A673 (cell line): ENCODE measurements around the gene TANC1. TPM values are rescaled to one million over a fixed set of nuclear protein-coding genes. Genes with fewer than 3 reads are reported as not detected.
"Not testable (repeated sequence)": the region's sequence is repeated elsewhere in the genome, so short reads cannot be mapped to it uniquely, and the experiment has no call there.

ENCODE experiments used
- BruUV-seq: library from RNA; stranded (reverse); fragments of 400-500 nt; replicated peaks from 2 replicates; lab custom pipeline; 2021; lab: Mats Ljungman, UMichigan
- CTCF ChIA-PET: fragments of 300-600 bp; sonication (Branson Sonifier 250); formaldehyde crosslinking; loops from one replicate; lab custom pipeline; 2022; ENCODE audit warnings: antibody characterized with exemption; lab: Charles Lee
- POLR2A ChIA-PET: fragments of 300-600 bp; sonication (Branson Sonifier 250); formaldehyde crosslinking; loops from one replicate; lab custom pipeline; 2022; ENCODE audit warnings: antibody characterized with exemption; ENCODE audit not compliant: low non-redundant PET; lab: Charles Lee
- DNase-seq: peaks from one replicate; pipeline ENCODE4 v3.0.0-alpha.2; 2015; ENCODE audit warnings: low spot score
- H3K27ac ChIP-seq: fragments of 200-600 bp; sonication (generic); 2 replicates; pipeline ENCODE4 v1.5.1; 2016; ENCODE audit warnings: mixed run types, low read depth, mild to moderate bottlenecking, mixed read lengths, antibody characterized with exemption, low read length; ENCODE audit not compliant: poor library complexity, severe bottlenecking
- H3K27me3 ChIP-seq: fragments of 200-600 bp; sonication (generic); replicated peaks from 2 replicates; pipeline ENCODE4 v1.6.1; 2017; ENCODE audit warnings: mixed run types, low read depth, mild to moderate bottlenecking, mixed read lengths, antibody characterized with exemption, low read length; ENCODE audit not compliant: insufficient read depth, poor library complexity
- H3K36me3 ChIP-seq: fragments of 200-600 bp; sonication (generic); 2 replicates; pipeline ENCODE4 v1.6.1; 2016; ENCODE audit warnings: mixed run types, mild to moderate bottlenecking, mixed read lengths, antibody characterized with exemption, low read length; ENCODE audit not compliant: insufficient read depth, poor library complexity, severe bottlenecking
- H3K4me1 ChIP-seq: fragments of 200-600 bp; sonication (generic); 2 replicates; pipeline ENCODE4 v1.6.1; 2017; ENCODE audit warnings: mixed run types, mild to moderate bottlenecking, mixed read lengths, antibody characterized with exemption, low read length; ENCODE audit not compliant: insufficient read depth, poor library complexity, severe bottlenecking
- H3K4me3 ChIP-seq: fragments of 200-600 bp; sonication (generic); 2 replicates; pipeline ENCODE4 v1.5.1; 2016; ENCODE audit warnings: low read depth, mixed run types, mild to moderate bottlenecking, mixed read lengths, low read length; ENCODE audit not compliant: poor library complexity, severe bottlenecking
- H3K9me3 ChIP-seq: fragments of 200-600 bp; sonication (generic); 2 replicates; pipeline ENCODE4 v1.6.1; 2016; ENCODE audit warnings: mixed run types, low read depth, mild to moderate bottlenecking, mixed read lengths, antibody characterized with exemption, low read length; ENCODE audit not compliant: poor library complexity, severe bottlenecking
- CTCF ChIP-seq: fragments of 300-800, 200-600 bp; sonication (generic); conservative IDR thresholded peaks from 2 replicates; pipeline ENCODE4 v1.5.1; 2017; ENCODE audit warnings: low read depth, mild to moderate bottlenecking, antibody characterized with exemption, low read length, moderate library complexity, mixed read lengths
- EZH2 ChIP-seq: fragments of 200-600 bp; sonication (generic); IDR thresholded peaks from 2 replicates; pipeline ENCODE4 v1.6.1; 2017; ENCODE audit warnings: borderline replicate concordance, low read depth, mild to moderate bottlenecking, mixed read lengths, antibody characterized with exemption, low read length; ENCODE audit not compliant: poor library complexity, severe bottlenecking
- intact Hi-C: fragments of 100-400 bp; cut with micrococcal nuclease; formaldehyde crosslinking; loops from one replicate; pipeline ENCODE4 v1.10.0; 2022; ENCODE audit not compliant: unreplicated experiment
- total RNA-seq: library from RNA; stranded (reverse); gene quantifications from 2 replicates; pipeline ENCODE4 v1.2.3, GENCODE V29; 2021

Gene TANC1
- total RNA-seq, 1 experiment from 2014 or later, result 9.0 TPM

GRCh38 chr2:159138642-159139182 lies 170.3 kb downstream of the TANC1 start:
- ChIA-PET CTCF (no interaction called here), POLR2A (no interaction called here)
- no peak overlapping the region for H3K4me3 ChIP-seq
- H3K27me3 ChIP-seq, result no peaks in the 10 kb centered on the region
- H3K27ac ChIP-seq, result no peak overlapping the region
- no TSS peak for BruUV-seq
- no peak for DNase-seq
- intact Hi-C loops, result loop anchor here (5.0 kb wide), 1 partner anchor 669 kb away; no protein-coding TSS in a partner anchor
- TF ChIP-seq CTCF, result no peak
- no peak for TF ChIP-seq EZH2
- peaks cover 12% of the 10 kb centered on the region for H3K4me1 ChIP-seq
- H3K36me3 ChIP-seq, result no peaks in the 10 kb centered on the region
- no peaks in the 10 kb centered on the region for H3K9me3 ChIP-seq

GRCh38 chr2:159139216-159139933 lies 170.9 kb downstream of the TANC1 start:
- Histone ChIP-seq H3K27ac (no peak overlapping the region), H3K9me3 (no peaks in the 10 kb centered on the region), H3K4me1 (peaks cover 12% of the 10 kb centered on the region), H3K27me3 (no peaks in the 10 kb centered on the region), H3K36me3 (no peaks in the 10 kb centered on the region), H3K4me3 (no peak overlapping the region)
- intact Hi-C loops, result loop anchor here (5.0 kb wide), 1 partner anchor 668 kb away; no protein-coding TSS in a partner anchor
- no peak for DNase-seq
- no TSS peak for BruUV-seq
- TF ChIP-seq EZH2 (no peak), CTCF (no peak)
- CTCF ChIA-PET, result no interaction called here
- POLR2A ChIA-PET, result no interaction called here

GRCh38 chr2:159140070-159140769 lies 171.8 kb downstream of the TANC1 start:
- H3K9me3 ChIP-seq, result no peaks in the 10 kb centered on the region
- ChIA-PET CTCF (interaction anchor here (0.6 kb wide), 1 partner anchor 10 kb away, joined by 3 read pairs; no protein-coding TSS in a partner anchor), POLR2A (interaction anchor here (0.5 to 0.6 kb wide), 2 partner anchors 38 to 475 kb away, joined by 3 to 14 read pairs; no protein-coding TSS in a partner anchor)
- BruUV-seq, result no TSS peak
- TF ChIP-seq EZH2, result no peak
- TF ChIP-seq CTCF, result no peak
- intact Hi-C loops, result no loop called here
- peak; percentile 63 for DNase-seq
- no peak overlapping the region for H3K4me3 ChIP-seq
- no peaks in the 10 kb centered on the region for H3K36me3 ChIP-seq
- no peak overlapping the region for H3K27ac ChIP-seq
- no peaks in the 10 kb centered on the region for H3K27me3 ChIP-seq
- H3K4me1 ChIP-seq, result peaks cover 12% of the 10 kb centered on the region

GRCh38 chr2:159140821-159141220 lies 172.4 kb downstream of the TANC1 start:
- H3K4me3 ChIP-seq, BruUV-seq, H3K9me3 ChIP-seq, DNase-seq, intact Hi-C loops, H3K27me3 ChIP-seq, H3K36me3 ChIP-seq, H3K27ac ChIP-seq: not testable (repeated sequence)
- peaks cover 12% of the 10 kb centered on the region for H3K4me1 ChIP-seq
- CTCF ChIA-PET, result interaction anchor here (0.6 kb wide), 1 partner anchor 10 kb away, joined by 3 read pairs; no protein-coding TSS in a partner anchor
- POLR2A ChIA-PET, result interaction anchor here (0.5 to 0.6 kb wide), 2 partner anchors 38 to 474 kb away, joined by 3 to 14 read pairs; no protein-coding TSS in a partner anchor
